Duodenal mucosa (tissue), 2 donors: ENCODE results near the gene IGF2BP2.
"Not testable (repeated sequence)": the region's sequence is repeated elsewhere in the genome, so short reads cannot be mapped to it uniquely, and the experiment has no call there.

Experiments used
- H3K27ac ChIP-seq: one replicate; pipeline ENCODE4 v1.7.0; 2013; ENCODE audit warnings: low read depth, low read length
- H3K27me3 ChIP-seq, 2 donors: one replicate each; pipeline ENCODE4 v1.7.0; 2013; ENCODE audit warnings: low read length in 2 of 2, control low read depth in 1 of 2; ENCODE audit not compliant: insufficient read depth in 2 of 2, control insufficient read depth in 1 of 2
- H3K36me3 ChIP-seq, 2 donors: one replicate each; pipeline ENCODE4 v1.7.0; 2013; ENCODE audit warnings: low read length in 2 of 2, control low read depth in 1 of 2; ENCODE audit not compliant: insufficient read depth in 2 of 2, control insufficient read depth in 1 of 2
- H3K4me1 ChIP-seq, 2 donors: one replicate each; pipeline ENCODE4 v1.7.0; 2013; ENCODE audit warnings: low read length in 2 of 2, control low read depth in 1 of 2; ENCODE audit not compliant: insufficient read depth in 2 of 2, control insufficient read depth in 1 of 2
- H3K4me3 ChIP-seq, 2 donors: one replicate each; pipeline ENCODE4 v1.7.0; 2013; ENCODE audit warnings: low read length in 2 of 2, low read depth in 1 of 2
- H3K9ac ChIP-seq, 2 donors: one replicate each; pipeline ENCODE4 v1.7.0; 2013; ENCODE audit warnings: low read length in 2 of 2, low read depth in 1 of 2
- H3K9me3 ChIP-seq, 2 donors: one replicate each; pipeline ENCODE4 v1.7.0; 2013; ENCODE audit warnings: low read length in 2 of 2, control low read depth in 1 of 2; ENCODE audit not compliant: control insufficient read depth in 1 of 2

The IGF2BP2 gene

GRCh38 chr3:185857208-185857607 is 32.4 kb upstream of the IGF2BP2 start:
- peaks cover 0 to 7% of the 10 kb centered on the region in 2 donors for H3K9me3 ChIP-seq

GRCh38 chr3:185856652-185857051 is 31.8 kb upstream of the IGF2BP2 start:
- Histone ChIP-seq H3K27ac (no peak overlapping the region), H3K9me3 (peaks cover 0 to 7% of the 10 kb centered on the region in 2 donors), H3K27me3 (no peaks in the 10 kb centered on the region), H3K4me3 (no peak overlapping the region), H3K4me1 (peaks cover 0 to 2% of the 10 kb centered on the region in 2 donors), H3K36me3 (no peaks in the 10 kb centered on the region), H3K9ac (no peak overlapping the region)

More at GRCh38 chr3:185857208-185857607, 32.4 kb upstream of the IGF2BP2 start:
- Histone ChIP-seq H3K4me3 (no peak overlapping the region), H3K27ac (no peak overlapping the region), H3K9ac (no peak overlapping the region), H3K4me1 (peaks cover 0 to 2% of the 10 kb centered on the region in 2 donors), H3K27me3 (no peaks in the 10 kb centered on the region), H3K36me3 (no peaks in the 10 kb centered on the region)

- not testable (repeated sequence) for H3K4me1 ChIP-seq, H3K27ac ChIP-seq, H3K27me3 ChIP-seq, H3K9ac ChIP-seq, H3K36me3 ChIP-seq, H3K4me3 ChIP-seq, H3K9me3 ChIP-seq
Measured at GRCh38 chr3:185853771-185854170, 28.9 kb upstream of the IGF2BP2 start.

- no peaks in the 10 kb centered on the region for H3K27me3 ChIP-seq
- no peak overlapping the region for H3K9ac ChIP-seq
- no peak overlapping the region for H3K27ac ChIP-seq
- H3K4me3 ChIP-seq: no peak overlapping the region
- no peaks in the 10 kb centered on the region for H3K4me1 ChIP-seq
- peaks cover 0 to 7% of the 10 kb centered on the region in 2 donors for H3K9me3 ChIP-seq
- no peaks in the 10 kb centered on the region for H3K36me3 ChIP-seq
Measured at GRCh38 chr3:185852635-185853034, 27.8 kb upstream of the IGF2BP2 start.

- Histone ChIP-seq H3K9ac (no peak overlapping the region), H3K36me3 (no peaks in the 10 kb centered on the region), H3K9me3 (peaks cover 0 to 7% of the 10 kb centered on the region in 2 donors), H3K27ac (no peak overlapping the region), H3K4me3 (no peak overlapping the region), H3K4me1 (no peaks in the 10 kb centered on the region), H3K27me3 (no peaks in the 10 kb centered on the region)
Measured at GRCh38 chr3:185851959-185852358, 27.1 kb upstream of the IGF2BP2 start.

GRCh38 chr3:185851046-185851445 is 26.2 kb upstream of the IGF2BP2 start:
- no peaks in the 10 kb centered on the region for H3K36me3 ChIP-seq
- H3K4me3 ChIP-seq: no peak overlapping the region
- H3K4me1 ChIP-seq: no peaks in the 10 kb centered on the region
- H3K9me3 ChIP-seq: peaks cover 0 to under 1% of the 10 kb centered on the region in 2 donors
- no peak overlapping the region for H3K27ac ChIP-seq
- no peaks in the 10 kb centered on the region for H3K27me3 ChIP-seq
- H3K9ac ChIP-seq: no peak overlapping the region

GRCh38 chr3:185847506-185847905 is 22.7 kb upstream of the IGF2BP2 start:
- H3K27ac ChIP-seq: no peak overlapping the region
- H3K4me3 ChIP-seq: no peak overlapping the region
- H3K4me1 ChIP-seq: no peaks in the 10 kb centered on the region
- no peaks in the 10 kb centered on the region for H3K9me3 ChIP-seq
- no peaks in the 10 kb centered on the region for H3K27me3 ChIP-seq
- H3K36me3 ChIP-seq: no peaks in the 10 kb centered on the region
- H3K9ac ChIP-seq: no peak overlapping the region

GRCh38 chr3:185846037-185846436 is 21.2 kb upstream of the IGF2BP2 start:
- Histone ChIP-seq H3K36me3 (no peaks in the 10 kb centered on the region), H3K27me3 (no peaks in the 10 kb centered on the region), H3K4me1 (no peaks in the 10 kb centered on the region), H3K9ac (no peak overlapping the region), H3K27ac (no peak overlapping the region), H3K9me3 (no peaks in the 10 kb centered on the region), H3K4me3 (no peak overlapping the region)

- H3K27ac ChIP-seq: no peak overlapping the region
- no peak overlapping the region for H3K4me3 ChIP-seq
- H3K9ac ChIP-seq: no peak overlapping the region
- no peaks in the 10 kb centered on the region for H3K9me3 ChIP-seq
- H3K36me3 ChIP-seq: no peaks in the 10 kb centered on the region
- no peaks in the 10 kb centered on the region for H3K27me3 ChIP-seq
- H3K4me1 ChIP-seq: no peaks in the 10 kb centered on the region
Measured at GRCh38 chr3:185844051-185844450, 19.2 kb upstream of the IGF2BP2 start.

GRCh38 chr3:185843635-185844034 is 18.8 kb upstream of the IGF2BP2 start:
- no peak overlapping the region for H3K9ac ChIP-seq
- no peaks in the 10 kb centered on the region for H3K9me3 ChIP-seq
- H3K4me1 ChIP-seq: no peaks in the 10 kb centered on the region
- H3K27me3 ChIP-seq: no peaks in the 10 kb centered on the region
- no peak overlapping the region for H3K27ac ChIP-seq
- H3K36me3 ChIP-seq: no peaks in the 10 kb centered on the region
- no peak overlapping the region for H3K4me3 ChIP-seq

GRCh38 chr3:185843126-185843525 is 18.3 kb upstream of the IGF2BP2 start:
- Histone ChIP-seq H3K27me3 (no peaks in the 10 kb centered on the region), H3K4me3 (no peak overlapping the region), H3K4me1 (no peaks in the 10 kb centered on the region), H3K27ac (no peak overlapping the region), H3K9me3 (no peaks in the 10 kb centered on the region), H3K36me3 (no peaks in the 10 kb centered on the region), H3K9ac (no peak overlapping the region)
